ENCODE results near the gene ST6GALNAC5.

DNA sequence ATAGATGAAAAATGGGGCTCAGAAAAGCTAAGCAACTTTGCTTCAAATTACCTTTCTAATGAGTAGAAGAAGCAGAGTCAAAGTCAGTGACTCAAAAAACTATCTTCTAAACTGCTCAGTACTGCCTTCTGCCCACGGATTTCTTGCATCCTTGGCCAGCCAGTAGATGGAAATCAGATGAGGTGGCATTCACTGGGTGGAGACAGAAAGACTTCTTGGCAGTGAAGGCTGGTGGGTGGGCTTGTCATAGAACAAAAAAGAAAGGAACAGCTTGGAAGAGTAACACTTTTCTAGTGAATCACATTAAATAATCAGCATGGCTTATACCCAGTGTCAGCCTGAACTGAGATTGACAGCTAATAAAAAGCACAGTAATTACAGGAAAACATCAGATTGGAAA, 170.7 kb downstream of the ST6GALNAC5 start:
- TF ChIP-seq POLR2A (IDR thresholded peaks at IDR 0.05; ENCODE audit: low read length), result no peak
- TF ChIP-seq GATA1 (IDR thresholded peaks at IDR 0.05; ENCODE audit: low read depth, low read length), result no peak
